ENCODE measurements around the gene CDCP2.
"Not testable (repeated sequence)": the region's sequence is repeated elsewhere in the genome, so short reads cannot be mapped to it uniquely, and the experiment has no call there.

The CDCP2 gene

DNA sequence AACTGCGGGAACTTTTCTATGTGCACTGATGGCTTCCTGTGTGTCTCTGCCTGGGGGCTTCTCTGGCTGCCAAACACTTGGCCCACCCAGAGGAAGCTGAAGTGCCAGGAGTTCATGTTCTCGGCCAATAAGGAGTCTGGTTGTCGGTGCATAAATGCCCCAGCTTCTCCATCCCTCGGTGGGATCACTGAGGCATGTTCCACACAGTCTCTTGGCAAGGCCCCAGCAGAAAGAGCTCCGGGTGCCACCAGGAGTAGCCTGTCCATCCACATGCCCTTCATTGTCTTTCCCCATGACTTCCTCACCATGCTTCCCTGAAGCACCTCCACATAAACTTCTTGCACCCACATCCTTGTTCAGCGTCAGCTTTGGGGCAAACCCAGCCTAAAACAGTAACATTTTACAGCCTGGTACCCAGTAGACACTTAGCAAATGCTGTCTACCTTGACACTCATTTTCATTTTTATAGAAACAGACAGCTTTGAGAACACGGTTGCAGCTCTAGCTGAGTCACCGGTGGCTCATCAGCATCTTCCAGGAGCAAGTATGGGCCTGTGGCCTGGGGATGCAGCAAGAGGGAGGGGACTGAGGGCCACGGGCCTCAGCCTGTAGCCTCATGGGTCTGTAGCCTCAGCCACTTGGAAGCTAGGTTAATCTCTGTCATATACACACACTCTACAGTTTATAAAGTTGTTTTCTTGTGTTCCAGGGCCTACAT, 14.8 kb upstream of the CDCP2 start:
- DNase-seq: no peak

DNA sequence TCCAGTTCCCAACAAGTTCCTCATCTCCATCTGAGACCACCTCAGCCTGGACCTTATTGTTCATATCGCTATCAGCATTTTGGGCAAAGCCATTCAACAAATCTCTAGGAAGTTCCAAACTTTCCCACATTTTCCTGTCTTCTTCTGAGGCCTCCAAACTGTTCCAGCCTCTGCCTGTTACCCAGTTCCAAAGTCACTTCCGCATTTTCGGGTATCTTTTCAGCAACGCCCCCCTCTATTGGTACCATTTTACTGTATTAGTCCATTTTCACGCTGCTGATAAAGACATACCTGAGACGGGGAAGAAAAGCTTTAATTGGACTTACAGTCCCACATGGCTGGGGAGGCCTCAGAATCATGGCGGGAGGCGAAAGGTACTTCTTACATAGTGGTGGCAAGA, 13.6 kb upstream of the CDCP2 start:
- not testable (repeated sequence) for DNase-seq

DNA sequence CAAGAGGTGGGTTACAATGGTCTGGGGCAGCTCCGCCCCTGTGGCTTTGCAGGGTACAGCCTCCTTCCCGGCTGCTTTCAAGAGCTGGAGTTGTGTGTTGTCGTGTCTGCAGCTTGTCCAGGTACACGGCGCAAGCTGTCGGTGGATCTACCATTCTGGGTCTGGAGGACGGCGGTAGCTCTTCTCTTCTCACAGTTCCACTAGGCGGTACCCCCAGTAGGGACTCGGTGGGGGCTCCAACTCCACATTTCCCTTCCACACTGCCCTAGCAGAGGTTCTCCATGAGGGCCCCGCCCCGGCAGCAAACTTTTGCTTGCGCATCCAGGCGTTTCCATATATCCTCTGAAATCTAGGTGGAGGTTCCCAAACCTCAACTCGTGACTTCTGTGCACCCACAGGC, 12.3 kb upstream of the CDCP2 start:
- no peak for DNase-seq

DNA sequence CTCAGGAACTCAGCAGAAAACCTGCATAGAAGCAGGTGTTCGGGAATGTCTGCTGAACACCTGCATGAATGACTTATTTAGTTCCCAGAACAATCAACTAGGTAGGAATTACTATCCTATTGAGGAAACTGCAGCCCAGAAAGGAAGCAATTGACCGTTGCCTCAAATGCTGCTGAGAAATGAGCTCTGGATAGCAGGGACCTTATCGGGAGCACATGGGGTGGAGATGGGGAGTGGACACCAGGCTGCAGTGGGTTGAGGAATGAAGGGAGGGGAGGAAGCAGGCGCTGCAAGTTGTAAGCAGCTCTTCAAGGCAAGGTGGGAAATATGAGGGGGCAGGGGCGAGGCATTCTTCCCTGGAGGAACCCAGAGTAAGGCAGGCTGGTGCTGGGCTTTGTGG, 10.8 kb upstream of the CDCP2 start:
- no peak for DNase-seq

DNA sequence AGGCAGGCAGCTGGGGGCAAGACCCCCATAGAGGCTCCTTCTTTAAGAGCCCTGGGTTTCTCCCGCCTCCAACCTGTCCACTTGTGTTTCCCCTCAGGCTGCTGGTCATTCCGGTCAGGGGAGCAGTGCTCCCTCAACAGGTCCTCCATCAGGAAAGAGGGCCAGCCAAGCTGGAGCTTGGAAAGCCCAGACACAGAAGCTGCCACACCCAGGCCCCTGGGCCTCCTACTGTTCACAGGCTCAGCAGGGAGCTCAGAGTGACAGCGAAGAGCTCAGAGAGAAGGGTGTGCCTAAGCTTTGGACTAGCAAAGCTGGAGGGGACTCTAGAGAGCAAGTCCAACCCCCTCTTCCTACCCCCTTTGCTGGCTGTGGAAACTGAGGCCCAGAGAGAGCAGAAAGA, 10.3 kb upstream of the CDCP2 start:
- DNase-seq: no peak

DNA sequence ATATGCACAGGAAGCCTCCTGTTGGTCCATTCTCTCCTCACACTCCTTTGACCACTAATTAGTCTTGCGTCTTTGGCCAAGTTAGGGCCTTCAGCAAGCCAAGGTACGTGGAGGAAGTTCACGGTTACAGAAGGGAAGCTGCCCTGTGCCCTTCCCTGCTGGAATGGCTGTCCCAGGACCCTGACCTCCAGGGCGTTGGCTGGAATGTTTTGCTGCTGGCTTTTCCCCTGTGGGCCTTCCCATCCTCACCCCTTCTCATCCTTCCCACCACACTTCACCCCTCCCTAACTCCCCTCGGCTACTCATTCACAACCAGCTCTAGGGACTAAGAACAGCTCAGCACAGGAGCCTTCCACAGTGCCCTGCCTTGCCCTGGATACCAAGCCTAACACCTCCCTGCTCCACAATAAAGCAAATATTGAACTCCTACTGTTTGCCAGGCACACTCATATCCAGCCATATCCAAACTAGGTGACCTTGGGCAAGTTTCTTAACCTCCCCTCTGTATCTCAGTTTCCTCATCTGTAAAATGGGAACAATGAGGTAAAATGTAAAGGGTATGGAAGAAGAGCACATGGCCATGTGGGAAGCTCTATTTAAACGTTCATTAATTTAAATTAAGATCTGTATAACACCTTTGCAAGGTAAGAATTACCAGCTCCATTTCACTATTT, 8.8 kb upstream of the CDCP2 start:
- DNase-seq: no peak

DNA sequence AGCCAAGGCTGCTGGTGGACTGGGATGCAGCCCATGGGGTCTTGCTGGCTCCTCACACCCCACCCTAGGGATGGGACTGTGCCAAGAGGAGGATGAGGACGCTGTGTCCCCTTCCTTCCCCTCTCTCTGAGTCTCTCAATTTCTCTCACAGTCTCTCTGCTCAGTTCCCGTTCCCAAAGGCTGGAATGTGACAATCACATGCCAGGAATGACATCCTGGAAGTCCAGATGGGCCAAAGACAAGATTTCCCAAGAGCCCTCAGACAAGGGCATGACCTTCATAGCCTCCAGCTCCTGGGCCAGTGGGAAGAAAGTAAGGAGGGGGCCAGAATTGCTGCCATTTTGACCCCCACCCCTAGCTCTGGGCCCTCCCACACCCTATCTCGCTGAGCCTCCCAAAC, 7.6 kb upstream of the CDCP2 start:
- DNase-seq: no peak

DNA sequence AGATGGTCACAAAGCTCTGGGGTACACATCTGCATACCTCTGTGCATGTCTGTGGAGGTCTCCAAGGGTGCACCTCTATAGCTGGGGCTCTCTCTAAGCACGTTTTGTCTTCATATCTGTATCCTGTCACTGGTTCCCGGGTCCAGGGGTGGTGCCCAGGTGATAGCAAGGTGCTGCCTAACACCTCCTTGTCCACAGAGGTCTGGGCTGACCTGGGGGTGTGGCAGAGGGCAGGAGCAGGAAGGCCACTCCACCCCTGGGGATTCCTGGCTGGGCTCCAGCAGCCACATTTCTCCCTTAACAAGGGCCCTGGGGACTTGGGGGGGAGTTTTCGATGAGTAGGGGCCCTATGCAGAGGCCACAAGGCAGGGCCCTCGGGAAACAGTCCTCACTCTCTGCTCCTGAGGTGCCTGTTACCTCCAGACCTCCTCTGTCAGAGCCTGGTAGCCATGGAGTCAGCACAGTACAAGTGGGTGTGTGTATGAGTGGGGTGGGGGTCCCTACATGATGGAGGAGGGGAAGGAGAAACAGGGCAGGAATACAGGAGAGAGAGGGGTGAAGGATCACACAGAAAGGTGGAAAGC, 7.0 kb upstream of the CDCP2 start:
- no peak for DNase-seq

DNA sequence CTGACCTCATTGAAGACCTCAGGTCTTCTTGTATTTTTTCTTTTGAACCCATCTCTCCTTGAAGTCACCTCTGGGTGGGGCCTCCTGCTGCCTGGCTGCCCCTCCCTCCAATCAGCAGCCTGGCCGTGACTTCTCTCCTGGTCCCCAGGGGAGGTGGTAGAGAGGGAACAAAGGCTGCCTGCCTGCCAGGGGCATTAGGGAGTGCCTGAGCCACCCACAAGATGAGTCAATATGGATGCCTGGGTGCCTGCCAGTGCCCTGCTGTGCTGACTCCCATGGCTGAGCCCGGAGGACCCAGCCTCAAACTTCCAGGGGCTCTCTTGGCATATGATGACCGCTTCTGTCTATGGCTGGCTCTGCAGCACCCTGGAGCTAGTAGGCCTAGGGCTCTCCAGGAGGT, 5.3 kb upstream of the CDCP2 start:
- no peak for DNase-seq

DNA sequence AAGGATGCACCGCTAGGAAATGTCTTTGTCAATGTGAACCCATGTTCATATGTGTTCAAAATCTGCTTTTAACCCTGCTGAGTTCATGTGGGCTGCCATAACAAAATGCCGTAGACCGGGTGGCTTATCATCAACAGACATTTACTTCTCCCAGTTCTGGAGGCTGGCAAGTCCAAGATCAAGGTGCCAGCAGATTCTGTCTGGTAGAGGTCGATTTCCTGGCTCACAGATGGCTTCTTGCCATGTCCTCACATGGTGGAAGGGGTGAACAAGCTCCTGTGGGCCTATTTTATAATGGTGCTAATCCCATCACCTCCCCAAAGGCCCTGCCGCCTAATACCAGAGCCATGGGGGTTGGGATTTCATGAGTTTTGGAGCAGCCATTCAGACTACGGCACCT, 4.6 kb upstream of the CDCP2 start:
- no peak for DNase-seq

DNA sequence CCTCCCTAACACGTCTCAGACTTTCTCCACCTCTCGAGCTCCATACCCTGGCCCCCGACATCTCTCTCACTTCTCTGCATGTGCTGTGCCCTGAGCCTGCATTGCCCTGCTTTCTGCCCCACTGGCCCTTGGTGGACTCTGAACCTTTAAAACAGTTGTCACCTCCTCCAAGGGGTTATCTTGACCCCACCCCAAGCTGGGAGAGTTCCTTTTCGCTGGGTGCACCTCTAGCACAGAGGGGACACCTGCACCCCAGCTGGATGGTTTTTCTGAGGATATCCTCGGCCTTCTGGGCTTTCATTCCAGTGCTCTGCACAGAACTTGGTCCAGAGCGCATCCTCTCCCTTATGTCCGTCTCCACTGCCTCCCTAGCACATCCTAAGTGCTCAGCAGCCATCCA, 4.2 kb upstream of the CDCP2 start:
- no peak for DNase-seq

DNA sequence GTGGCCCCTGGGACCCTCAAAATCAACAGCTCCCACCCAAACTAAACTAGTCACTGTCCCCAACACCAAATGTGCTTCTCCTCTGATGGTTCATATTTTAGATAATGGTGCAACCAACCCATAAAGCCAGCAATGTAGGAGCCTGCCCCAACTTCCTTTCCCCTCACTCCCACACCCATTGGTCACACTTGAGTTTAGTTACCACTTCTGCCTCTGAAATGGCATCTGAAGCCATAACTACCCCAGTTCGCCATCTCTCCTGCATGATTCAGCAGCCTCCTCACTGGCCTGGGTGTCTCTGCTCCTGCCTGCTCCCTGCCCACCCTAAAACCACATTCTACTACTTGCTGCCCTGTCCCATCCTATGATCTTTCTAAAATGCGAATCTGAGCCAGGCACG, 3.4 kb upstream of the CDCP2 start:
- DNase-seq: no peak

DNA sequence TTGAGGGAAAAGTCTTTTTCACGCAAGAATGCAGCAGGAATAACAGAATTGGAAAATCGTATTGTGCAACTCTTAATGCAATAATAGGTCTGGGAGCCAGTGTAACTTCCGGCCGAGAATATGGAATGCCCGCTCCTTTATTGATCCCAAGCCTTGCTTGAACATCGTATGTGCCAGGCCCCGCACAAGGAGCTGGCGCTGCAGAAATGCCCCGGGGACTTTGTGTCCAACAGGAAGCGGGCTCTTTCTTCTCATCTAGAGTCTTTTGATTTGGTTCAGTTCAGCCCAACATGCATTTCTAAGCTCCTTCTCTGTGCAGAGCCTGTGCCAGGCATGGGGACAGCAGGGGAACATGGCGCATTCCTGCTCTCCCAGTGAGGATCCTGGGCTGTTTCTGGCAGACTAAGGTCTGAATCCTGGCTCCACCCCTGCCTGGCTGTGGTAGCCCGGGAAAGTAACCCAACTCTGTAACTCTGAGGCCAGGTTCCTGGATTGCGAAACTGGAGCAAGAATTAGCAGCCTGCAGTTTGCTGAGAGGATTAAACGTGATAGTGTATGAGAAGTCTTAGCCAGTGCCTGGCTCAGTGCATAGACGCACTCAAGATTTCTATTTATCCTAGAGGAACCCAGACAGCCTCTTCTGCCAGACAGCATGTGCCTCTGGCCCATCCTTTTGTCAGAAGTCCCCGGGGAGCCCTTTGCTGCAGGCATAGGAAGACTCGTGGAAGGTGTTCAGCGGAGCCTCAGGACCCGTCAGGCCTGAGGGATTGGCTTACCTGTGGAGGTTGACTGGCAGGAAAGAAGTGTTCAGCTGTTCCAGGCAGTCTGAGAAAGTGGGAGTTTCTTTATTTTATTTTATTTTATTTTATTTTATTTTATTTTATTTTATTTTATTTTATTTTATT, 987 bp upstream of the CDCP2 start:
- no peak for DNase-seq

DNA sequence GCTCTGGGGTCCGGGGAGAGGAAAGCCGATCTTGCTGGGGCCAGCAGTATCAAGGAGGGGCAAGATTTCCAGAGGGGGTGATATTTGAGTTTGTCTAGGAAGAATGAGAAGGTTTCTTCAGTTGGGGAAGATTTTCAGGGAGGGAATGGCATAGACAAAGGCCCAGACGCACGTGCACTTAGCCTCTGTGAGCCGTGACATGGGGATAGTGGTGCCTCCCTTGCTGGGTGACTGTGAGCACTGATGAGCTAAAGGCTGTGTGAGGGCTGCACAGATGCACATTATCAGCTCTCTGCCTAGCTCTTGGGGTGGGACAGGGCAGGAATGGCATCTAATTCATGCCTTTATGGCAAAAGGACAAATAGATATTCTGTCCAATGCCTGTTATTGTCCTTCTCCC, 1.8 kb downstream of the CDCP2 start:
- no peak for DNase-seq

DNA sequence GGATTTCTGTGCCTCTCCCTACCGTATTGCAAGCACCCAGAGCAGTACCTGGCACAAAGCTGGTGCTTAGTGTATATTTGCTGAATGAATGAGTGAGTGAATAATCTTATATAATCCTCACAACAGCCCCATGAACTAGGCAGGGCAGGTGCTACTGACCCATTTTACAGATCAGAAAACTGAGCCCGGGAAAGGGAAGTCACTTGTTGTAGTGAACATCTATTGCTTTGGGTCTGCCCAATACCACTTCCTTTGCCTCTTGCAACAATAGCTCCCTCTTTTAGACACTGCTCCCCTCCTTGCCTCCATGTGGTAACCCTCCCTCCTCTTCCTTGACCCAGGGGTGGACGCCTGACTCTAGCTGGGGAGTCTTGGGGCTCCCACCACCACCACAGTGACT, 3.1 kb downstream of the CDCP2 start:
- no peak for DNase-seq

DNA sequence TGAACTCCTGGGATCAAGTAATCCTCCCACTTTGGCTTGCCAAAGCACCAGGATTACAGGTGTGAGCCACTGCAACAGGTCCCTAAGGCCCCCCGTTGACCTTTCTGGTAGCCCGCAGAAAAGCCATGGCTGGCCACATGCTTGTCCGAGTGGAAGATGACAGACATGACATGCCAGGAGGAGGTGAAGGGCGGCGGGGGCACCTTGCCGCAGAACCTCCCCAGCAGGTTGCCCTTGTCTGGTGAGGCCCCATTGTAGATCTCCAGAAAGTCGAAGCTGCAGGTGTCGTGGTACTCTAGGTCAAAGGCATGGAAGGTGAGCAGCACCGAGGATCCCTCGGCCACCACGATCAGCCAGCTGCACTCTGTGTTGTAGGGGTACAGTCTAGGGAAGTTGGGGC, 8.4 kb downstream of the CDCP2 start:
- no peak for DNase-seq

DNA sequence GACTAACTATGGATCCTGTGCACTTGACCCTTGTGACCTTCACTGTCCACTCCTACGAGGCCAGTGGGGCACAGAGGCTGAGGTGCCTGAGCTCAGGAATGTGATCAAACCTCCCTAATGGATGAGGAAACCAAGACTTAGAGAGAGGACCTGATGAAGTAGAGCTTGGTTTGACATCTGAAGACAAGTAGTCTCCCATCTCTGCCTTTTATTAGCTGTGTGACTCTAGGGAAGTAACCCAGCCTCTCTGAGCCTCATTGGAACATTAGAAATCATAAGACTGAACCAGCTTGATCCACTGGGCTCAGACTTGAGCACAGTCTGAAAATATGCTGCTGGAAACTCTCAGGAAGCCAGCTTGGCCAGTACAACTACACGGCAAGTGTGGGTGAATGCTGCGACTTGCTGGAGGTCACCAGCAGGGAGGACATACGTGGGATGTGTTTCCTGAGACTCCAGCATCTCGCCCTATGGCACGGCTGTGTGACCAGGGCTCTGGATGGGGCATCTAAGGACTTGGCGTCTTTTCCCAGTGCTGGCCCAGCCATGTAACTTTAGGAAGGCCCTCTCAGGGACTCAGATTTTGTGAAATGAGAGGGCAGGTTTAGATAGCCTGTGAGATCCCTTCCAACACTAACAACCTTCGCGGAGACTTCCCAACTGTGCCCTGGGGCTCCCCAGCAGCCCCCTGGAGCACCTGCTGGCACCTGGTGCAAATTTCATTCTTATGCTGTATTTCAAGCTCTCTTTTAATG, 10.5 kb downstream of the CDCP2 start:
- DNase-seq: no peak

DNA sequence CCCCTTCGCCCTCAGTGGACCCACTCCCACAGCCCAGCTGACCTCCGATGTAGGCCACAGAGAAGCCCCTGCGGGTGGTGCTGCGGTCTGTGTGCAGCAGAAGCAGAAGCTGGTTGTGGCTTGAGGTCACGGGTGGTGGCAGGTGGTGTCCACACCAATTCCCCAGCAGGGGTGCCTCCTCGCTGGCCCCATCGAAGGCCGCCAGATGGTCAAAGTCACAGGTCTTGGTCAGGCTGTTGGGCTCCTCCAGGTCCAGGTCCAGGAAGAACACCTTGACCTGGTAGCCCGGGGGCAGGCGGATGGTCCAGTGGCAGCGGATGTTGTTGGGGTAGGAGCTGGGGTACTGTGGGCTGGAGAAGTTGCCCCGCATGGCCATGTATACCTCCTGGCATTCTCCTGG, 13.1 kb downstream of the CDCP2 start:
- DNase-seq: no peak

DNA sequence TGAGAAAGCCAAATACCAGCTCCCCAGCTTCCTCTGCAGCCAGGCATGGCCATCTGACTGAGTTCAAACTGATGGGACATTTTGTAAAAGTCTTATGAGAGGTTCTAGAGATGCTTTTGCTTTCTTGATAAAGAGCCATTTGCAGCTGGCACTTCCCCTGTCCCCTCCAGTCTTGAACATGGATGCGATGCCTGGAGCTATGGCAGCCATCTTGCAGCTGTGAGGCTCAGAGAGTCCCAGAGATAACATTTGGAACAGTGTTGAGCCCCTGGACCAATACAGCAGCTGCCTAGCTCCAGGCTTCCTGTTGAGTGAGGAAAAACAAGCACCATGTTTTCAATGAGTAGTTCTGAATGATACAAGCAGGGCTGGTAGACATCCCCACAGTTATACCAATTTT, 13.8 kb downstream of the CDCP2 start:
- DNase-seq: no peak

DNA sequence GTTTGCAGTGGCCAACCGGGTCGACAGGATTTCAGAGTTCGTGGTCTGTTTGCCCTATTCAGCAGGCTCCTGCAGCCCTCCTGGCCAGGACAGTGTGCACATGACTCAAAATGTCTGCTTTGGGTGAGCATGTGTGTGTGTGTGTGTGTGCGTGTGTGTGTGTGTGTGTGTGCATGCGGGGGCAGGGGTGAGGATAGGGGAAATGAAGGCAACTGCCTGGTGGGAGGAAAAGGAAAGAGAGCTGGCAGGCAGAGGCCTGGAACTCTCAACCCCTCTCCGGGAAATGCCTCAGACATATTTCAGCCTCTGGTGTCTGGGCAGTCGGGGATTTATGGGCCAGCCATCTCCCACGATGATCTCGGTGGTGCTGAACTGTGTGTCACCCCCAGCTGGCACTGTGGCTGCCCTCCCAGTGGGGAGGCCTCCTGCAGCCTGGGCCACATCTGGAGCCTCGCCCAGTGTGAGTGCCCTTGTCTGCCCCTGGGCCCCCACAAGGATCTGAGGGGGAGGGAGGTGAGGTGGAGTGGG, 15.2 kb downstream of the CDCP2 start:
- no peak for DNase-seq

DNA sequence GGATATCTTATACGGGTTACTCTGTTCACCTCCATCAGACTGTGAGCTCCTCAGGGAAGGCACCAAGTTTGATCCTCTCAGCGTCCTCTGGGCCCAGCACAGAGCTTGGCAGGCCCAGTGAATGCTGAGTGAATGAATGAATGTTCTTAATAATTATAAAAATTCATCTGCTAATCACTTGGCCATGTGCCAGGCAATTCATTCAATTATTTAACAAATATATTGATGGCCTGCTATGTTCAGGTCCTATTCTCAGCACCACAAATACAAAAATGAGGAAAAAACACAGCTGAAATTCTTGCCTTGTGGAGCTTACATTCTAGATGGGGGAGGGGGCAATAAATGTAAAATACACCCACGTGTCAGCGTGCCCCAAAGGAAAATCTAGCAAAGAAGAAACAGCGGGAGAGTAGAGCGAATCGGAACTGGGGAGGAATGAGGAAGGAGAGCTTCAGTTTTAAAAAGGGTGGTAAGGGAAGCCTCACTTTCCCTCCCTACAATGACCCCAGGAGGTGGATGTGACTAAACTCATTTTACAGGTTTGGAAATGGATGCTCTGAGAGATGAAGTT, 15.8 kb downstream of the CDCP2 start:
- no peak for DNase-seq

DNA sequence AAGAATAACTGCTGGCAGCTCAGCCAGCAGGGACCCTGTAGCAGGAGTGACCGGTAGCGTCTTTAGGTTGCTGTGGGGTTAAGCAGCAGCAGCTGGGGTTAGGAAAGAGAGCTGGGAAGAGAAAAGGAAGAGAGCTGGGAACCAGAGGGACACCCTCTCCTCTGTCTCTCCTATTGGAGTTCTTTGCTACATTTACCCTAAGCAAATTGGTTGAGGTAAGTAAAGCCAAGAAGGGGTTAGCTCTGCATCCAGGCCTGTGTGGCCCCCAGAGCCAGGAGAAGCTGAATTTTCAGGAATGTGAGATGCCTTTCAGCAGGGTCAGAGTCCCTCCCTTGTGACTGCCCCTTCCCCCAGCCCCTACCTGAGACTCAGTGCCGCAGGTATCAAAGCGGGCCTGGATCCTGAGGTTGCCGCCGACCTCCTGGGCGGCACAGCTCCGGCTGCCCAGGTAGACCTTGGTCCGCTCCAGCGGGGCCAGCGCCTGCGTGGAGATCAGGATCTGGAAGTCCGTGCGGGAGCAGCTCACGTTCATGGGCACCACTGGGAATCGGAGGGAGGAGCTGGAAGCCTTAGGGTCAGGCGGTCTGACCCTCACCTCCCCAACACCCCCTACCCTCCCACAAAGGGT, 16.4 kb downstream of the CDCP2 start:
- DNase-seq: no peak

Data from CD4-positive, alpha-beta T cell treated with Interleukin-21 for 1 hour (primary cell).